Nephron progenitor cell (in vitro differentiated cells): ENCODE results near the gene P2RX5.

Experiments
- DNase-seq: peaks from one replicate; pipeline ENCODE4 v3.0.0; 2021
- H3K27ac Mint-ChIP-seq: 2 replicates; pipeline ENCODE4 v1.8.0; 2021; ENCODE audit warnings: mild to moderate bottlenecking, moderate library complexity, mixed read lengths
- H3K27me3 Mint-ChIP-seq: 2 replicates; pipeline ENCODE4 v1.8.0; 2021; ENCODE audit warnings: mild to moderate bottlenecking, low read depth, mixed read lengths; ENCODE audit not compliant: poor library complexity
- H3K36me3 Mint-ChIP-seq: 2 replicates; pipeline ENCODE4 v1.8.0; 2021; ENCODE audit warnings: low read depth, mixed read lengths
- H3K4me1 Mint-ChIP-seq: 2 replicates; pipeline ENCODE4 v1.8.0; 2021; ENCODE audit warnings: mixed read lengths
- H3K4me3 Mint-ChIP-seq: 2 replicates; pipeline ENCODE4 v1.8.0; 2021; ENCODE audit warnings: mild to moderate bottlenecking, moderate library complexity, mixed read lengths
- H3K9me3 Mint-ChIP-seq: 2 replicates; pipeline ENCODE4 v1.8.0; 2021; ENCODE audit warnings: mild to moderate bottlenecking, moderate library complexity, mixed read lengths
- TF ChIP-seq, protein P1 (sequence below): fragments of 200-600 bp; sonication (generic); IDR thresholded peaks from 2 replicates; pipeline ENCODE4 v1.5.0; 2021; ENCODE audit warnings: antibody characterized with exemption

The P2RX5 gene

DNA sequence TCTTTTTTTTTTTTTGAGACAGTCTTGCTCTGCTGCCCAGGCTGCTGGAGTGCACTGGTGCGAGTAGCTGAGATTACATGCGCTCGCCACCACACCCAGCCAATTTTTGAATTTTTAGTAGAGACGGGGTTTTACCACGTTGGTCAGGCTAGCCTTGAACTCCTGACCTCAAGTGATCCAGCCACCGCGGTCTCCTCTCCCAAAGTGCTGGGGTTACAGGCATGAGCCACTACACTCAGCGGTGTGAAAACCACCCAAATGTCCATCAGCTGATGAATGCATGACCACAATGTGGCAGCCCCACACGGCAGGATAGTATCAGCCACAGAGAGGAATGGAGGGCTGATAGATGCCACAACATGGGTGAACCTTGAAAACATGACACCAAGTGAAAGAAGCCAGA lies 2.1 kb downstream of the P2RX5 start:
- TF ChIP-seq, protein P1, sequence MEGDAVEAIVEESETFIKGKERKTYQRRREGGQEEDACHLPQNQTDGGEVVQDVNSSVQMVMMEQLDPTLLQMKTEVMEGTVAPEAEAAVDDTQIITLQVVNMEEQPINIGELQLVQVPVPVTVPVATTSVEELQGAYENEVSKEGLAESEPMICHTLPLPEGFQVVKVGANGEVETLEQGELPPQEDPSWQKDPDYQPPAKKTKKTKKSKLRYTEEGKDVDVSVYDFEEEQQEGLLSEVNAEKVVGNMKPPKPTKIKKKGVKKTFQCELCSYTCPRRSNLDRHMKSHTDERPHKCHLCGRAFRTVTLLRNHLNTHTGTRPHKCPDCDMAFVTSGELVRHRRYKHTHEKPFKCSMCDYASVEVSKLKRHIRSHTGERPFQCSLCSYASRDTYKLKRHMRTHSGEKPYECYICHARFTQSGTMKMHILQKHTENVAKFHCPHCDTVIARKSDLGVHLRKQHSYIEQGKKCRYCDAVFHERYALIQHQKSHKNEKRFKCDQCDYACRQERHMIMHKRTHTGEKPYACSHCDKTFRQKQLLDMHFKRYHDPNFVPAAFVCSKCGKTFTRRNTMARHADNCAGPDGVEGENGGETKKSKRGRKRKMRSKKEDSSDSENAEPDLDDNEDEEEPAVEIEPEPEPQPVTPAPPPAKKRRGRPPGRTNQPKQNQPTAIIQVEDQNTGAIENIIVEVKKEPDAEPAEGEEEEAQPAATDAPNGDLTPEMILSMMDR = no peak
- no peak overlapping the region for H3K4me3 Mint-ChIP-seq
- H3K27me3 Mint-ChIP-seq = peaks cover 71% of the 10 kb centered on the region
- no peaks in the 10 kb centered on the region for H3K36me3 Mint-ChIP-seq
- peaks cover 18% of the 10 kb centered on the region for H3K9me3 Mint-ChIP-seq
- H3K4me1 Mint-ChIP-seq = peaks cover 18% of the 10 kb centered on the region
- H3K27ac Mint-ChIP-seq = no peak overlapping the region
- no peak for DNase-seq

DNA sequence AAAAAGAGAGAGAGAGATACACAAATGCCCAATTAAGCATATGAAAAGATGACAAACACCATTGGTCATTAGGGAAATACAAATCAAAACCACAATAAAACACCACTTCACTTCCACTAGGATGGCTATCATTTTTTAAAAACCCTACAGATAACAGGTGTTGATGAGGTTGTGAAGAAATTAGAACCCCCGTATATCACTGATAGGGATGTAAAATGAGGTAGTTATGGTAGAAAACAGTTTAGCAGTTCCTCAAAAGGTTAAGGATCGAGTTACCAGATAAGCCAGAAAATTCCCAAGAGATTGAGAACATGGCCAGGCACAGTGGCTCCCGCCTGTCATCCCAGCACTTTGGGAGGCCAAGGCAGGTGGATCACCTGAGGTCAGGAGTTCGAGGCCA lies 2.8 kb downstream of the P2RX5 start:
- Mint-ChIP-seq H3K4me1 (peaks cover 23% of the 10 kb centered on the region), H3K9me3 (peaks cover 11% of the 10 kb centered on the region), H3K27ac (no peak overlapping the region), H3K27me3 (peaks cover 64% of the 10 kb centered on the region), H3K36me3 (no peaks in the 10 kb centered on the region), H3K4me3 (no peak overlapping the region)
- TF ChIP-seq, protein P1 = no peak
- no peak for DNase-seq

DNA sequence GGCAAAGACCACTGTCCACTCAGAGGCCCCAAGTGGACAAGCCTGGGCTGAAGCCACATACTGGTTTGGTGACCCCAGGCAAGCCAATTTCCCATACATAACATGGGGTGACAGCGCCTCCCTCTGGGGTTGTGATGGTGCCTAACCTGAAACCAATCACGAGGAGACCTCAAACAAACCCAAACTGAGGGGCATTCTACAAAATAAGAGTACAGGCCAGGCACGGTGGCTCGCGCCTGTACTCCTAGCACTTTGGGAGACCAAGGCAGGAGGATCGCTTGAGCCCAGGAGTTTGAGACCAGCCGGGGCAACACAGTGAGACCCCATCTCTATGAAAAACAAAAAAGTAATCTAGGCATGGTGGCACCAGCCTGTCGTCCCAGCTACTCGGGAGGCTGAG lies 3.6 kb downstream of the P2RX5 start:
- Mint-ChIP-seq H3K27me3 (peaks cover 56% of the 10 kb centered on the region), H3K27ac (no peak overlapping the region), H3K36me3 (no peaks in the 10 kb centered on the region), H3K4me1 (peaks cover 24% of the 10 kb centered on the region), H3K4me3 (no peak overlapping the region), H3K9me3 (peaks cover 3% of the 10 kb centered on the region)
- no peak for DNase-seq
- TF ChIP-seq, protein P1 = no peak

DNA sequence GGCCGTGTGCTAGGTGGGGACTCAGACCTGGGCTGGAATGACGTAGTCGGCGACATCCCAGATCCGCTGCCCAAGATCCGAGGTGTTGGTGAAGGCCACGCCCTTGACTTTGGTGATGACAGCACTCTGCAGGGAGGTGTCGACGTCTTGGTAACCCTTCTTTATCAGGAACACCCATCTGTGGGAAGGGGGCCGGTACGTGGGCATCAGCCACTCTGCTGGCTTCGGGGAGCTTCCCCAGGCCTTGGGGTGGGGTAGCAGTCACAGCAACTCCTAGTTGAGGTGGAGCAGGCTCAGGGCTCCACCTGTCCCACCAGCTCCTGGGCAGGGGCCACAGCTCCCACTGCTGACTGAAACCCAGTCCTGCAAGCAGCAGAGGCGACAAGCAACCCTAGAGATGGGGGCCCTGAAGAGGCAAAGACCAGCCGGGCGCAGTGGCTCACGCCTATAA lies 4.3 kb downstream of the P2RX5 start:
- no peaks in the 10 kb centered on the region for H3K36me3 Mint-ChIP-seq
- no peaks in the 10 kb centered on the region for H3K9me3 Mint-ChIP-seq
- peaks cover 49% of the 10 kb centered on the region for H3K27me3 Mint-ChIP-seq
- H3K4me1 Mint-ChIP-seq = peaks cover 24% of the 10 kb centered on the region
- TF ChIP-seq, protein P1 = no peak
- H3K27ac Mint-ChIP-seq = no peak overlapping the region
- no peak for DNase-seq
- H3K4me3 Mint-ChIP-seq = no peak overlapping the region

DNA sequence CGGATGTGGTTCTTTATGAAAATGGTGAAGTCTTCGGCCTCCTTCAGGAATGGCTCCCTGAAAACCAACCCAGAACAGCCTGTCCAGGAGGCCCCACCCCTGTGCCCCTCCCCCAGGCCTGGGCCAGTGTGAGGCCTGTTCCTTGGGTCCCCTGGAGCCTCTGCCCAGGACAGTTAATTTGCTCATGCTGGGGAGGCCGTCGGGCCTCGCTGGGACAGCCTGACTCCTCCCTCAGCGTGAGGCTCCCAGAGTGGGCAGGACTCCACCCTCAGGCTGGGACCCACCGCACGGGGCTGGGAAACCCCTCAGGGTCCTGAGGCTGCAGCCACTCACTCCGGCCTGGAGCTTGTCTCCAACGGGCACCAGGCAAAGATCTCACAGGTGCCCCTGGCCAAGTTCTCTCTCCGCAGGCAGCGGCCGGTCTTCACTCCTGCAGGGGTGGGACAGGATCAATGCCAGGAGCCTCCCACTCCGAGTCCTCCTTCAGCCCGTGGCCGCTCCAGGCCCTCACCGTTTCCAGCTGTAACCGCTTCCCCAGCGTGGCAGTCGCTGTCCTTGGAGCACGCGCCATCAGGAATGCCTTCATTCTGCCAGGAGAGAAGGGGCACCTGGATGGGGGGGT lies 5.8 kb downstream of the P2RX5 start:
- H3K27me3 Mint-ChIP-seq = peaks cover 35% of the 10 kb centered on the region

More for the DNA sequence above, 5.8 kb downstream of the P2RX5 start:
- TF ChIP-seq, protein P1 = no peak
- no peak for DNase-seq
- no peak overlapping the region for H3K4me3 Mint-ChIP-seq
- no peak overlapping the region for H3K27ac Mint-ChIP-seq
- no peaks in the 10 kb centered on the region for H3K36me3 Mint-ChIP-seq
- H3K9me3 Mint-ChIP-seq = no peaks in the 10 kb centered on the region
- peaks cover 24% of the 10 kb centered on the region for H3K4me1 Mint-ChIP-seq
